Lower leg skin (tissue), 3 donors: ENCODE results near the gene ADARB1.

Source experiments
- POLR2A ChIP-seq, 2 donors: fragments of 450-650 bp; IDR thresholded peaks; one replicate each; pipeline ENCODE4 v1.6.1; 2016 to 2017; ENCODE audit warnings: antibody characterized with exemption in 2 of 2, mild to moderate bottlenecking in 1 of 2, moderate library complexity in 1 of 2
- TF ChIP-seq, protein P1 (sequence below), 3 donors: fragments of 450-650 bp; IDR thresholded peaks; one replicate each; pipeline ENCODE4 v1.5.1; 2016; ENCODE audit warnings: antibody characterized with exemption in 3 of 3, mild to moderate bottlenecking in 3 of 3, moderate library complexity in 2 of 3

DNA sequence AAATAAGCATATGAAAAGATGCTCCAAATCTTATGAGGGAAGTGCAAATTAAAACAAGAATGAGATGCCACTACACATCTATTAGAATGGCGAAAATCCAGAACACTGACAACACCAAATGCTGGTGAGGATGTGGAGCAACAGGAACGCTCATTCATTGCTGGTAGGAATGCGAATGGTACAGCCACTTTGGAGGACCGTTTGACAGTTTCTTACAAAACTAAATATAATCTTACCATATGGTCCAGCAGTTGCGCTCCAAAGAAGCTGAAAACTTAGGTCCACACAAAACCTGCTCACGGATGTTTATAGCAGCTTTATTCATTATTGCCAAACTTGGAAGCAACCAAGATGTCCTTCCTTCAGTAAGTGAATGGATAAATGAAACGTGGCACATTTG is 163.0 kb downstream of the ADARB1 start:
- no peak for TF ChIP-seq POLR2A (IDR thresholded peaks at IDR 0.05)
- TF ChIP-seq, protein P1, sequence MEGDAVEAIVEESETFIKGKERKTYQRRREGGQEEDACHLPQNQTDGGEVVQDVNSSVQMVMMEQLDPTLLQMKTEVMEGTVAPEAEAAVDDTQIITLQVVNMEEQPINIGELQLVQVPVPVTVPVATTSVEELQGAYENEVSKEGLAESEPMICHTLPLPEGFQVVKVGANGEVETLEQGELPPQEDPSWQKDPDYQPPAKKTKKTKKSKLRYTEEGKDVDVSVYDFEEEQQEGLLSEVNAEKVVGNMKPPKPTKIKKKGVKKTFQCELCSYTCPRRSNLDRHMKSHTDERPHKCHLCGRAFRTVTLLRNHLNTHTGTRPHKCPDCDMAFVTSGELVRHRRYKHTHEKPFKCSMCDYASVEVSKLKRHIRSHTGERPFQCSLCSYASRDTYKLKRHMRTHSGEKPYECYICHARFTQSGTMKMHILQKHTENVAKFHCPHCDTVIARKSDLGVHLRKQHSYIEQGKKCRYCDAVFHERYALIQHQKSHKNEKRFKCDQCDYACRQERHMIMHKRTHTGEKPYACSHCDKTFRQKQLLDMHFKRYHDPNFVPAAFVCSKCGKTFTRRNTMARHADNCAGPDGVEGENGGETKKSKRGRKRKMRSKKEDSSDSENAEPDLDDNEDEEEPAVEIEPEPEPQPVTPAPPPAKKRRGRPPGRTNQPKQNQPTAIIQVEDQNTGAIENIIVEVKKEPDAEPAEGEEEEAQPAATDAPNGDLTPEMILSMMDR (IDR thresholded peaks at IDR 0.05), result no peak
